Measurements from ENCODE around the gene LYRM9.

DNA sequence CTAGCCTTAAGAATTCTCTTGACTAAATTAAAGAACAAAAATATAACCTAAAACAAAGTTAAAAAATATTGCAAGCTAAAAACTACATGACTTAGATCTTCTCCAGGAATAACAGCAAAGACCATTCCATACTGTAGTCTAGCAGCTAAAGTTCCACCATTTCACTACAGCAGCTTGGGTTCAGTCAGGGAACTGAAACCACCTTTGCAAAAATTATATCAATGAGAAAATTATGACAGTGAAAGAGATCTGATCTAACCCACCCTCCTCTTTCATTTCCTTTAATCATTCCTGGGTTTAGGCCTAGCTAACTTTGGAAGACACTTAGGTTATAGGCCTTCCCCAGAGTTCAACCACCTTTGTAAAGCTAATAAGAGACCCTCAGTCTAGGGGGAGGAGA lies 56.5 kb downstream of the LYRM9 start:
- no peak for TF ChIP-seq CTCF (IDR thresholded peaks at IDR 0.05)
- TF ChIP-seq EZH2 (IDR thresholded peaks at IDR 0.05) = no peak
- TF ChIP-seq EZH2phosphoT487 (IDR thresholded peaks at IDR 0.05) = no peak
